ENCODE data around the gene RARB. TPM values are rescaled to one million over a fixed set of nuclear protein-coding genes. Genes with fewer than 3 reads are reported as not detected.

Gene RARB
- total RNA-seq, 3 donors from 2014 or later, result 0.18 TPM; not detected in 2

DNA sequence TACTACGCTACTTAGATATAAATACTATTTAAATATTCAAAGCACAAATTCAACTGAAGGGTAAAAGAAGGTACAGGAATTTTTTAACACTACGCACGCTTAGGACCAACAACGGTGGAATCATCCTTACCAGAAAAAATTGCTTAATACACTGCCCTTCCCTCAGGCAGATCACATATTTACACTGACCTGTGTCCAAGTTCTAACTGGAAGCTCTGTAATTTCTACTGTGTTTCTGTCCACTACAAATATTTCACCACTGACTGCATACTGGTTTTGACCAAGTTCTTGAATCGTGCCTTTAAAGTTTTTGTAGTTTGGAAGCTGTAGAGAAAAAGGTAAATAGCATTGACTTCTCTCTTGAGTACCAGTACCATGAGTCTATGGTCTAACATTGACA, 192.4 kb downstream of the RARB start:
- H3K36me3 Mint-ChIP-seq (ENCODE audit: insufficient read depth), result peaks cover 40% of the 10 kb centered on the region

DNA sequence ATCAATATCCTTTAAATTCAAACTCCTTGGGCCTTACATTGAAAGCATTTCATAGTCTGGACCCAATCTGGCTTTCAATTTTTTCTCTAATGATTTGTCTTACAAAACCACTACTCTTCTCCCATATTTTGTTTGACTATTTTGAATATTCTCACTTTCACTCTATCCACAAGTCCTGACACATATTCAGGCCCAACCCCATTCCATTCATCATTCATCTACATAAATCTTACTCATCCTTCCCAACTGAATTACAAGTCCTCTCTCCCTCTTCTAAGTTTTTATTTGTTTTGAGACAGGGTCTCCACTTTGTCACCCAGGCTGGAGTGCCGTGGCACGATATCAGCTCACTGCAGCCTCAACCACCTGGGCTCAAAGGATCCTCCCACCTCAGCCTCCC, 193.0 kb downstream of the RARB start:
- DNase-seq, result no peak
- ATAC-seq, result no peak
- H3K4me3 Mint-ChIP-seq, result no peak overlapping the region
- no peaks in the 10 kb centered on the region for H3K9me3 Mint-ChIP-seq
- peaks cover 44% of the 10 kb centered on the region for H3K36me3 Mint-ChIP-seq (ENCODE audit: insufficient read depth)
- peaks cover 5% of the 10 kb centered on the region for H3K4me1 Mint-ChIP-seq (ENCODE audit: low read depth)
- H3K27me3 Mint-ChIP-seq (ENCODE audit: low read depth), result no peaks in the 10 kb centered on the region

More for the DNA sequence above, 192.4 kb downstream of the RARB start:
- ATAC-seq (no peak), DNase-seq (no peak)
- Mint-ChIP-seq H3K4me1 (ENCODE audit: low read depth) (peaks cover 5% of the 10 kb centered on the region), H3K4me3 (no peak overlapping the region), H3K27me3 (ENCODE audit: low read depth) (no peaks in the 10 kb centered on the region), H3K9me3 (no peaks in the 10 kb centered on the region)

DNA sequence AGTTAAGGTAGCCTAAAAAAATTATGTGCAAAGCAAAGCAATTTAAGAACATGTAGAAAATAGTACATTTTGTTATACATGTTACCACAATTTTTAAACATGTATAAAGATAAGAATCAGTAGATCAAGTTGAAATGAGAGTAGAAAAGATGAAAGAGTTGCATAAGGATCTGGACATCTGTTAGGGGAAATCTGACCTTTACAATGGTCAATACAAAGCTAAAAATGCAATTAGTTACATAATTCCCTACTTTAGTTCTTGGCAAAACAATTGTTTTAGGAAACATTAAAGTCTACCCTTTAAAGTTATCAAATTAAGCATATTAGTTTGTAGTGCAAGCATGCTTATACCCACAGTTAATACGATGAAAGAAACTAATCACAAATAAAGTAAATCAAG, 203.9 kb downstream of the RARB start:
- H3K4me1 Mint-ChIP-seq (ENCODE audit: low read depth), result peaks cover 8% of the 10 kb centered on the region
- H3K4me3 Mint-ChIP-seq, result no peak overlapping the region
- peaks cover 37% of the 10 kb centered on the region for H3K36me3 Mint-ChIP-seq (ENCODE audit: insufficient read depth)

DNA sequence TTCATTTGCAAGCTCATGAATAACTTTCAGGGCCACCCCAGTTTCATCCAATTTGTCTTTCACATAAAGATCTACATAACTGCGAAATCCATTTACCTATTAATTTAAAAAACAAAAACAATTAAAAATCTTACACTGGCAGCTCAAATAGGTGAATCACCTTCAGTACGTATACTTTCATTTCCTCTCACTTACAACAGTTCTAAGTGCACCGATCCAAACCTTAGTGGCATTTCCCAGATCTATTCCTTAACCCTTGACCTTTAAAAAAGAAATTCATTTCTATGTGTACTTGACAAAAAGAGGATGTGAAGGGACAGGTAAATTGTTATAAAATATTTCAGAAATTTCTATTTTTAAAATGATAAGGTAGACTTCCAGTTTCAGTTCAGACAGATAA, 205.9 kb downstream of the RARB start:
- peaks cover 38% of the 10 kb centered on the region for H3K36me3 Mint-ChIP-seq (ENCODE audit: insufficient read depth)
- no peaks in the 10 kb centered on the region for H3K9me3 Mint-ChIP-seq
- H3K4me3 Mint-ChIP-seq, result no peak overlapping the region
- H3K27me3 Mint-ChIP-seq (ENCODE audit: low read depth), result no peaks in the 10 kb centered on the region
- peaks cover 10% of the 10 kb centered on the region for H3K4me1 Mint-ChIP-seq (ENCODE audit: low read depth)
- DNase-seq, result no peak
- no peak for ATAC-seq

More for the DNA sequence above, 203.9 kb downstream of the RARB start:
- Mint-ChIP-seq H3K9me3 (no peaks in the 10 kb centered on the region), H3K27me3 (ENCODE audit: low read depth) (no peaks in the 10 kb centered on the region)
- DNase-seq (no peak), ATAC-seq (no peak)

DNA sequence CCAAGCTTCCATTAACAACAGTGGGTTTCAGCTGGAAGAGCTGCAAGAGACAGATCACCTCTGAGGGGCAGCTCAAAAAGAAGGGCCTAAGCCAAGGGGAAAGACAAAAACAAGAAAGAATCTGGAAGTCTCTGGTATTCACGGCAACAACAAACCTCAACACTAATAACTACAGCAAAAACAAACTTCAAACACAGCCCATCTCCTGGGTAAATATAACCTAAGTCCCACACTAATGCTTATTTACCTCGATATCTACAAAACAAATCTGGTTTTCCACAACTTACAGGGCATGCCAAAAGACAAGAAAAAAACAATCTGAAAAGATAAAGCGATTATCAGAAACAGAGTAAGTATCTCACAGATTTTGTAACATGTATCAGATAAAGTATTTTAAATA, 207.0 kb downstream of the RARB start:
- no peak overlapping the region for H3K4me3 Mint-ChIP-seq
- H3K9me3 Mint-ChIP-seq, result no peaks in the 10 kb centered on the region
- peaks cover 34% of the 10 kb centered on the region for H3K36me3 Mint-ChIP-seq (ENCODE audit: insufficient read depth)
- H3K27me3 Mint-ChIP-seq (ENCODE audit: low read depth), result no peaks in the 10 kb centered on the region
- ATAC-seq, result no peak
- DNase-seq, result no peak
- peaks cover 10% of the 10 kb centered on the region for H3K4me1 Mint-ChIP-seq (ENCODE audit: low read depth)

Other genes with a start within 250 kb of the RARB start
- 10 to 100 TPM; 71.2 to 73.2 (median 71.7) TPM for gene TOP2B, start 236.6 kb downstream of the RARB start, total RNA-seq

Data from activated T-cell treated with anti-CD3 and anti-CD28 coated beads, Interleukin-2, amount 50 U/mL, for 4 hours (primary cell).